IMR-90 (cell line): Measurements from ENCODE around the gene SESN3. TPM values are rescaled to one million over a fixed set of nuclear protein-coding genes. Genes with fewer than 3 reads are reported as not detected.

Source experiments
- ATAC-seq: fragments of 200-7000 bp; cut with Tn5 transposase; 2 replicates; pipeline ENCODE4 v1.9.1; 2020; ENCODE audit warnings: low read depth, mild to moderate bottlenecking, moderate library complexity
- BruUV-seq: library from RNA; stranded (reverse); fragments of 400-500 nt; replicated peaks from 2 replicates; lab custom pipeline; 2021; lab: Mats Ljungman, UMichigan
- CTCF ChIA-PET: fragments of 300-600 bp; formaldehyde crosslinking; extraction: SDS; loops from one replicate; lab custom pipeline; 2021; ENCODE audit warnings: antibody characterized with exemption; lab: Yijun Ruan, JAX
- POLR2A ChIA-PET: fragments of 300-600 bp; sonication (Branson Sonifier 250); formaldehyde crosslinking; loops from one replicate; lab custom pipeline; 2022; ENCODE audit warnings: antibody characterized with exemption; ENCODE audit not compliant: unreplicated experiment; lab: Charles Lee
- DNase-seq: peaks from one replicate; pipeline ENCODE4 v3.0.0; 2013
- H2AFZ ChIP-seq: replicated peaks from 2 replicates; pipeline ENCODE3; 2013; ENCODE audit warnings: low read length, mild to moderate bottlenecking; ENCODE audit not compliant: poor library complexity
- H2AK5ac ChIP-seq: 2 replicates; pipeline ENCODE4 v1.6.1; 2013; ENCODE audit warnings: low read depth, low read length, inconsistent platforms
- H2AK9ac ChIP-seq: replicated peaks from 2 replicates; pipeline ENCODE3; 2013; ENCODE audit warnings: mild to moderate bottlenecking, low read depth, low read length, moderate library complexity; ENCODE audit not compliant: poor library complexity
- H2BK120ac ChIP-seq: 2 replicates; pipeline ENCODE4 v1.6.1; 2013; ENCODE audit warnings: low read depth, low read length, inconsistent platforms
- H2BK15ac ChIP-seq: 3 replicates; pipeline ENCODE4 v1.6.1; 2013; ENCODE audit warnings: low read depth, low read length, inconsistent platforms
- H2BK20ac ChIP-seq: 2 replicates; pipeline ENCODE4 v1.6.1; 2013; ENCODE audit warnings: low read depth, mild to moderate bottlenecking, inconsistent platforms, low read length, moderate library complexity
- H2BK5ac ChIP-seq: 2 replicates; pipeline ENCODE4 v1.6.1; 2013; ENCODE audit warnings: mild to moderate bottlenecking, low read depth, low read length, inconsistent platforms; ENCODE audit not compliant: poor library complexity, severe bottlenecking
- H3K14ac ChIP-seq: replicated peaks from 2 replicates; pipeline ENCODE4 v1.6.1; 2013; ENCODE audit warnings: low read depth, low read length, inconsistent platforms
- H3K18ac ChIP-seq: 2 replicates; pipeline ENCODE4 v1.6.1; 2013; ENCODE audit warnings: low read depth, low read length, control low read depth
- H3K23ac ChIP-seq: 2 replicates; pipeline ENCODE4 v1.6.1; 2013; ENCODE audit warnings: low read depth, low read length, inconsistent platforms
- H3K27ac ChIP-seq: 2 replicates; pipeline ENCODE4 v1.5.1; 2013; ENCODE audit warnings: mild to moderate bottlenecking, control low read depth, low read length; ENCODE audit not compliant: insufficient read depth
- H3K27me3 ChIP-seq: 2 replicates; pipeline ENCODE4 v1.6.1; 2013; ENCODE audit warnings: low read length; ENCODE audit not compliant: control insufficient read depth, insufficient read depth
- H3K36me3 ChIP-seq: 2 replicates; pipeline ENCODE4 v1.6.1; 2013; ENCODE audit warnings: low read length, mixed read lengths; ENCODE audit not compliant: control insufficient read depth, insufficient read depth
- H3K4ac ChIP-seq: 2 replicates; pipeline ENCODE4 v1.6.1; 2013; ENCODE audit warnings: low read depth, low read length, inconsistent platforms
- H3K4me1 ChIP-seq: 2 replicates; pipeline ENCODE4 v1.6.1; 2013; ENCODE audit warnings: low read length, mixed read lengths; ENCODE audit not compliant: control insufficient read depth, insufficient read depth
- H3K4me2 ChIP-seq: 2 replicates; pipeline ENCODE4 v1.6.1; 2013; ENCODE audit warnings: low read depth, mild to moderate bottlenecking, control low read depth, low read length, moderate library complexity
- H3K4me3 ChIP-seq: 2 replicates; pipeline ENCODE4 v1.5.1; 2013; ENCODE audit warnings: low read depth, mild to moderate bottlenecking, control low read depth, low read length, moderate library complexity; ENCODE audit not compliant: insufficient read depth
- H3K56ac ChIP-seq: 2 replicates; pipeline ENCODE4 v1.6.1; 2013; ENCODE audit warnings: low read length, inconsistent platforms; ENCODE audit not compliant: insufficient read depth; ENCODE audit errors: extremely low read depth
- H3K79me1 ChIP-seq, 2 experiments: 2 replicates each; pipeline ENCODE4 v1.6.1; 2013; ENCODE audit warnings: low read length in 2 of 2, inconsistent platforms in 1 of 2, low read depth in 1 of 2
- H3K9ac ChIP-seq: 2 replicates; pipeline ENCODE4 v1.6.1; 2013; ENCODE audit warnings: low read depth, low read length, control low read depth
- H3K9me1 ChIP-seq: 2 replicates; pipeline ENCODE4 v1.6.1; 2013; ENCODE audit warnings: low read length, inconsistent platforms; ENCODE audit not compliant: insufficient read depth
- H3K9me3 ChIP-seq: 2 replicates; pipeline ENCODE4 v1.6.1; 2013; ENCODE audit warnings: low read length; ENCODE audit not compliant: control insufficient read depth, insufficient read depth
- H4K20me1 ChIP-seq: 2 replicates; pipeline ENCODE4 v1.6.1; 2013; ENCODE audit warnings: low read length, inconsistent platforms; ENCODE audit not compliant: insufficient read depth
- H4K5ac ChIP-seq: 2 replicates; pipeline ENCODE4 v1.6.1; 2013; ENCODE audit warnings: mild to moderate bottlenecking, low read depth, low read length, control low read depth
- H4K8ac ChIP-seq, 2 experiments: 2 replicates each; pipeline ENCODE4 v1.6.1; 2013; ENCODE audit warnings: low read depth in 2 of 2, low read length in 2 of 2, control low read depth in 1 of 2, inconsistent platforms in 1 of 2
- H4K91ac ChIP-seq: 2 replicates; pipeline ENCODE4 v1.6.1; 2013; ENCODE audit warnings: low read depth, low read length, inconsistent platforms; ENCODE audit not compliant: insufficient read depth
- FOS ChIP-seq: fragments of 150-350 bp; IDR thresholded peaks from 2 replicates; pipeline ENCODE4 v1.6.1; 2016; ENCODE audit warnings: low read depth, low read length
- MAZ ChIP-seq: IDR thresholded peaks from 2 replicates; pipeline ENCODE4 v1.6.1; 2012; ENCODE audit warnings: low read depth, mild to moderate bottlenecking, low read length, improper control_type of control experiment, moderate library complexity, borderline replicate concordance
- MXI1 ChIP-seq: IDR thresholded peaks from 2 replicates; pipeline ENCODE4 v1.6.1; 2012; ENCODE audit warnings: low read depth, mild to moderate bottlenecking, low read length, moderate library complexity, borderline replicate concordance
- NFE2L2 ChIP-seq: fragments of 150-350 bp; IDR thresholded peaks from 2 replicates; pipeline ENCODE4 v1.6.1; 2016; ENCODE audit warnings: low read depth, mild to moderate bottlenecking, low read length
- RAD21 ChIP-seq: IDR thresholded peaks from 2 replicates; pipeline ENCODE4 v1.6.1; 2012; ENCODE audit warnings: low read length, improper control_type of control experiment
- SMC3 ChIP-seq: fragments of 150-350 bp; IDR thresholded peaks from 2 replicates; pipeline ENCODE4 v1.6.1; 2016; ENCODE audit warnings: low read depth, mild to moderate bottlenecking, antibody characterized with exemption, low read length, moderate library complexity
- WGBS, 2 experiments: methylation state at CpG; one replicate each; pipeline versions ENCODE4 v1.1.5 to v1.1.7; 2013; ENCODE audit warnings: missing lambda C conversion rate in 2 of 2; ENCODE audit not compliant: insufficient read length in 1 of 2; ENCODE audit errors: extremely low coverage in 2 of 2; 5-methylcytosine and 5-hydroxymethylcytosine counted together
- dilution Hi-C: fragments of 300-500 bp; cut with HindIII; formaldehyde crosslinking; loops from one replicate; pipeline ENCODE4 v1.14.3; 2018; ENCODE audit warnings: low sequenced_read_pairs; ENCODE audit not compliant: unreplicated experiment
- in situ Hi-C: fragments of 300-500 bp; cut with MboI; formaldehyde crosslinking; loops from 3 replicates; pipeline ENCODE4 v1.14.3; 2019; ENCODE audit warnings: low sequenced_read_pairs, inconsistent platforms, mixed read lengths
- intact Hi-C: fragments of 100-400 bp; cut with micrococcal nuclease; formaldehyde crosslinking; loops from 2 replicates; pipeline ENCODE4 v1.10.0; 2022
- polyA plus RNA-seq, 3 experiments: library from polyadenylated mRNA; depleted of rRNA; stranded (reverse); fragments of >200 nt; gene quantifications; 2 replicates each; pipeline ENCODE4 v1.2.3, GENCODE V29; 2012; ENCODE audit warnings: low replicate concordance in 1 of 3
- total RNA-seq: library from RNA; depleted of rRNA; stranded (reverse); fragments of >200 nt; gene quantifications from 2 replicates; pipeline ENCODE4 v1.2.3, GENCODE V29; 2012

The SESN3 gene
- total and polyA plus RNA-seq, 2 of the 4 experiments (the other 2 are of a cell fraction): 2.0 to 7.7 TPM

DNA sequence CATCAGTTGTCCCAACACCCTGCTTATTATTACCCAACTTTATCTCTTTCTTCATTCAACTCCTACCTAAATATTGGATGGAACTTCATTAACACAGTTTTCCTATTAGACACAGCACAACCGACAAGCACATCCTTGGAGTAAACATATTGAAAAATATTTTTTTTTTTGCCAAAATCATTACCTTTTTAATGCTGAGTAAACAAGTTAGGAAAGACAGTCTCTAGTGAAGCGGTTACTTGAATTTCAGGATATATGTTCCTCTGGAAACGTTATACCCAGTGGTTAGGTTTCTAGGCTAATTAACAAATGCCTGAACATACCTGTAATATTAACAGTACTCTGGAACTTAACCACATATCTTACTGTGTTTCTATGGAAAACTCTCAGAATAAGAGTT, 11.4 kb downstream of the SESN3 start:
- ChIA-PET CTCF (no interaction called here), POLR2A (no interaction called here)
- no peak overlapping the region for H3K18ac ChIP-seq
- H2BK5ac ChIP-seq: no peak overlapping the region
- WGBS, 2 experiments: no CpG with 5 or more reads among the region's 3 CpGs
- no peak overlapping the region for H3K4me2 ChIP-seq
- no peaks in the 10 kb centered on the region for H3K9me3 ChIP-seq
- no peak overlapping the region for H4K8ac ChIP-seq
- H3K79me1 ChIP-seq: no peaks in the 10 kb centered on the region
- no peak for DNase-seq
- intact Hi-C loops (no loop called here), in situ Hi-C loops (no loop called here), dilution Hi-C loops (no loop called here)
- H3K4me3 ChIP-seq: no peak overlapping the region
- no peaks in the 10 kb centered on the region for H3K9me1 ChIP-seq
- H4K20me1 ChIP-seq: no peaks in the 10 kb centered on the region
- no peak overlapping the region for H2AK9ac ChIP-seq
- H3K14ac ChIP-seq: no peak overlapping the region
- no peak overlapping the region for H2BK15ac ChIP-seq
- no peak overlapping the region for H3K4ac ChIP-seq
- H3K27ac ChIP-seq: no peak overlapping the region
- no peak overlapping the region for H3K56ac ChIP-seq
- no peak overlapping the region for H4K91ac ChIP-seq
- TF ChIP-seq MAZ: no peak
- no peak for TF ChIP-seq FOS
- TF ChIP-seq NFE2L2: no peak
- no peak for TF ChIP-seq MXI1
- no peak for TF ChIP-seq SMC3
- TF ChIP-seq RAD21: no peak
- H3K4me1 ChIP-seq: no peaks in the 10 kb centered on the region
- H2AK5ac ChIP-seq: no peak overlapping the region
- no peak overlapping the region for H3K9ac ChIP-seq
- H3K36me3 ChIP-seq: no peaks in the 10 kb centered on the region
- no TSS peak for BruUV-seq
- no peak overlapping the region for H4K5ac ChIP-seq
- H2BK120ac ChIP-seq: no peak overlapping the region
- no peak overlapping the region for H2AFZ ChIP-seq
- H3K27me3 ChIP-seq: no peaks in the 10 kb centered on the region
- no peak overlapping the region for H3K23ac ChIP-seq
- ATAC-seq: no peak
- H2BK20ac ChIP-seq: no peak overlapping the region
